GM21447 (cell line): Measurements from ENCODE around the gene FAM118B.
"Not testable (repeated sequence)": the region's sequence is repeated elsewhere in the genome, so short reads cannot be mapped to it uniquely, and the experiment has no call there.

Source experiments
- ATAC-seq: cut with Tn5 transposase; IDR thresholded peaks from one replicate; pipeline ENCODE4 v1.9.1; 2021; ENCODE audit not compliant: unreplicated experiment

FAM118B gene

DNA sequence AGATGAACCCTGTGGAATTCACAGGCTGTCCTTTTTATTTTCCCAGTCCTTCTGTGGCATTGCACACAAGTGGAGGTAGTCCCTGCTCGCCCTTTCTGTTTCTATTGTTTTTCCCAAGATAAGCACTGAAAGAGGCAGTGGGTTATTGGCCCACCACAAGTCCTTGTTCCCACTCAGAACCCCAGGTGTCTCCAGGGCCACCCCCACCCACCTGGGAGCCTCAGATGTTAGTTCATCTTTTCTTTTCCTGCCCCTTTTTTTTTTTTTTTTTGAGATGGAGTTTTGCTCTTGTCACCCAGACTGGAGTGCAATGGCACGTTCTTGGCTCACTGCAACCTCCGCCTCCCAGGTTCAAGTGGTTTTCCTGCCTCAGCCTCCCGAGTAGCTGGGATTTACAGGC lies 97.2 kb downstream of the FAM118B start:
- not testable (repeated sequence) for ATAC-seq

DNA sequence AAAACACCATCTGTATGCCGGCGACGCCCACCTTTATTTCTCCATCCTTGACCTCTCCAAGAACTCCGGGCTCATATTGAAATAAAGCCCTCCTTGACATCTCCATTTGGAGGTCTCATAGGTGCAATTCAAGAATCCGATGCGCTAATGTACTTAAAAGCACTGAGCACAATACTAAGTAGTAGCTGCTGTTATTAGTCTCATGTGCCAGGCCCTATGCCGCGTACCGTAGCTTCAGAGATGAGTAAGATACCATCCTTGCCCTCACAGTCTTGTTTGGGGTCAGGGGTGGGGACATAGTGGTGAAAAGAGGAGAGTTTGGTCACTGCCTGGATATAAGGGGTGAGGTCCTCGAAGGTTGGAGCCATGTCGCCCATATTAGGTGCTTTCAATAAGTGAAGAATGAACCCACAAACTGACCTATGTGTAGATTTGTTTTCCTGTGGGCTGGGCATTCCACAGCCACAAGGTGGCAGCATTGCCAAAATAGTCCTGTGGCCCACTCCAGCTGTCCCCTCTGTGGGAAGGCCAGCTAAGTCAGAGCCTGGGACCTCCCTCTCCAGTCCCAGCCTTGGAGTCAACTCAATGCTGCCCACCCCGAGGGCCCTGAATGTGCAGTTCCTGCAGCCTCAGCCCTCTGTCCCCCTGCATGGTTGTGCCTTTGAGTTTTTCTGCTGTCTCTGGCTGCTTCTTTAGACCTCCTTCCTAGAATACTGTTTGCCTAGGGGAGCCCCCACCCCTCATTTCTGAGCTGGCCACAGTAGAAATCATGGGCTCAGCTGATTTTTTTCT lies 98.8 kb downstream of the FAM118B start:
- no peak for ATAC-seq

DNA sequence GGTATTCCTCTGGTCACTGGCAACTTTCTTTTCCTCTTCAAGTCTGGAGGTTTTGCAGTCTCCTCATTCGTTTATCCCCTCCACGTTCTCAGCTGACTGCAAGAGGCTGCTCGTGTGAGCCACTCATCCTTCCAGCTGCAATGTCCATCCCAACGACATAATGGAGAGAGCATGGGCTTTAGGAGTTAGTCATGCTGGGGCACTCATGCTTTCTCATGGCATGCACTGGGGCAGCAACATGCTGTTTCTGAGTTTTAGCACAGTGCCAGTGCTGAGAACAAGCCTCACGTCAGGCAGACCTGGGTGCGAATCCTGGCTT lies 99.4 kb downstream of the FAM118B start:
- ATAC-seq, result no peak

DNA sequence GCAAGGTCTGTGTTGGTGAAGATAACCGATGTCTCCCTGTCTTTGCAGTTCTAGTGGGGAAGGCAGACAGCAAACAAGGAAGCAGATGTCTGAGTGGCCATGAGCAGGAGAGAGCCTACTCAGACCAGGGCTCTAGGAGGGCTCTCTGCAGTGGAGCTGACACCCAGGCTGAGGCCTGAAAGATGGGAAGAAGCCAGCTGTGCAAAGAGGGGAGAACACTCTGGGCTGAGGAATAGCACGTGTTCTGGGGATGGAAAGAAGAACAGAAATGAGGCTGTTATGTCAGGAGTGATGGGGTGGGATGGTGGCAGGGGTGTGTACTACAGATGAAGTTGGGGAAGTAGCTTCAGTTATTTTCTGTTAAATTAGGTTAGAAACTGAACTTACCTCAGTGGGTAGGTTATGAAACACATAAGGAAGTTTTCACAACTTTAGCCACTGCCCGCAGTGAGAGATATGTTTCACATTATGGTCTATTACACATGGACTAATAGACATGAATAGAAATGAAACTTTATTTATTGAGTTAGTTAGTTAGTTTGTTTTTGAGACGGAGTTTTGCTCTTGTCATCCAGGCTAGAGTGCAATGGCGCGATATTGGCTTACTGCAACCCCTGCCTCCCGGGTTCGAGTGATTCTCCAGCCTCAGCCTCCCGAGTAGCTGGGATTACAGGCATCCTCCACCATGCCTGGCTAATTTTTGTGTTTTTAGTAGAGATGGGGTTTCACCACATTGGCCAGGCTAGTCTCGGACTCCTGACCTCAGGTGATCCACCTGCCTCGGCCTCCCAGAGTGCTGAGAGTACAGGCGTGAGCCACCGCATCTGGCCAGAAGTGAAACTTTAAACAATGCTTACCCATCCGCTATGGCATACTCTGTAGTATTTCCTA lies 100.1 kb downstream of the FAM118B start:
- ATAC-seq, result peak; percentile 73
